Vagina (tissue), 2 donors: Measurements from ENCODE around the gene SLC16A8. TPM values are rescaled to one million over a fixed set of nuclear protein-coding genes. Genes with fewer than 3 reads are reported as not detected.

ENCODE experiments used
- DNase-seq, 2 donors: peaks; one replicate each; pipeline ENCODE4 v3.0.0-alpha.2; 2017; ENCODE audit errors: extremely low spot score in 2 of 2
- H3K27ac ChIP-seq: fragments of 200-600 bp; sonication (generic); one replicate; pipeline ENCODE4 v1.5.1; 2019
- H3K27me3 ChIP-seq: fragments of 200-600 bp; sonication (generic); one replicate; pipeline ENCODE4 v1.5.1; 2019
- H3K36me3 ChIP-seq, 2 donors: fragments of 200-600 bp; sonication (generic); one replicate each; pipeline ENCODE4 v1.5.1; 2017 to 2019
- H3K4me1 ChIP-seq: fragments of 200-600 bp; sonication (generic); one replicate; pipeline ENCODE4 v1.5.1; 2019
- H3K4me3 ChIP-seq, 2 donors: fragments of 200-600 bp; sonication (generic); 1 replicate in 1 of 2; 2 replicates in 1 of 2; pipeline ENCODE4 v1.5.1; 2016 to 2019
- H3K9me3 ChIP-seq: fragments of 200-600 bp; sonication (generic); one replicate; pipeline ENCODE4 v1.5.1; 2019
- POLR2A ChIP-seq, 2 donors: fragments of 450-650 bp; IDR thresholded peaks; one replicate each; pipeline ENCODE4 v1.6.1; 2017; ENCODE audit warnings: antibody characterized with exemption in 2 of 2, mild to moderate bottlenecking in 2 of 2, moderate library complexity in 2 of 2
- POLR2AphosphoS5 ChIP-seq, 2 donors: sonication (generic); formaldehyde crosslinking; IDR thresholded peaks; one replicate each; pipeline ENCODE4 v1.9.0; 2017; ENCODE audit warnings: antibody characterized with exemption in 2 of 2, mild to moderate bottlenecking in 2 of 2, low read depth in 1 of 2; ENCODE audit not compliant: insufficient read depth in 1 of 2
- intact Hi-C: fragments of 100-400 bp; cut with DNase I; formaldehyde crosslinking; loops from one replicate; pipeline ENCODE4 v1.15.1; 2023
- total RNA-seq: library from RNA; depleted of rRNA; stranded (reverse); fragments of >200 nt; gene quantifications from one replicate; pipeline ENCODE4 v1.2.3, GENCODE V29; 2016
- TF ChIP-seq, protein P1 (sequence below), 3 experiments: fragments of 450-650 bp in 2 of 3; fragments of 200-600 bp in 1 of 3; sonication (generic) in 1 of 3; IDR thresholded peaks; one replicate each; pipeline ENCODE4 v1.5.1; 2017 to 2019; ENCODE audit warnings: antibody characterized with exemption in 3 of 3, mild to moderate bottlenecking in 2 of 3, moderate library complexity in 2 of 3

SLC16A8 gene
- total RNA-seq, 1 donor from 2014 or later, result 0.98 TPM

DNA sequence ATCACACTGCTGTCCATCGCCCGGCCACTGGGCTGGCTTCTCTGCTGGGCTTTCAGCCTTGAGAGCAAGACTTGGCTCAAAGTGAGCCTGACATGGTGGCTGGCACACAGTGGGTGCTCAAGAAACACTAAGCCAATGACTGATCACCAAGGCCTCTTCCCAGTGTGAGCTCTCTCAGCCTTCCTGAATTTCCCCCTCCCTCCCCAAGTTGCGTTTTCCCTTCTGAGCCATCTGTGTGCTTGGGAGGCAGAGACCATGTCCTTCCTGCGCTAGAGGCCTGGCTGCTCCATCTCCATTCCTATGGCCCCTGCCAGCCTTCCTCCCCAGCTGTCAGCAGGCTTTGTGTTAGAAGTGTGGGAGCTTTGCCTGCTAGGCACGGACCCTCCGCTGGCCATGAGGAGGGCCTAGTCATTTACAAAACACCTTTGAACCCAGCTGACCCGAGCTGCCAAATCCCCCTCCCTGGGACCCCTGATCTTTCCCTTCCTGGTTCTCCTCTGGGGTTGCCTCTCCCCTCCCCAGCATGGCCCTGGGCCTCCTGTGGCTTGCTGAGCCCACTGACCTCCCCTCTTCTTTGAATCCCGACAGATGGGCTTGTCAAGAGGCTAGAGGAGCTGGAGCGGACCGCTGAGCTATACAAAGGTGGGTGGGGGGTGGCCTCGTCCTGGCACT lies 13.6 kb downstream of the SLC16A8 start:
- intact Hi-C loops, result no loop called here
- peaks cover 0 to 50% of the 10 kb centered on the region in 2 donors for H3K36me3 ChIP-seq
- peak overlapping the region; percentile 85 for H3K27ac ChIP-seq
- no peaks in the 10 kb centered on the region for H3K9me3 ChIP-seq
- H3K27me3 ChIP-seq, result no peaks in the 10 kb centered on the region
- peaks cover 9% of the 10 kb centered on the region for H3K4me1 ChIP-seq
- H3K4me3 ChIP-seq, result no peak overlapping the region
- DNase-seq, result no peak
- TF ChIP-seq POLR2A (IDR thresholded peaks at IDR 0.05), result no peak
- TF ChIP-seq, protein P1, sequence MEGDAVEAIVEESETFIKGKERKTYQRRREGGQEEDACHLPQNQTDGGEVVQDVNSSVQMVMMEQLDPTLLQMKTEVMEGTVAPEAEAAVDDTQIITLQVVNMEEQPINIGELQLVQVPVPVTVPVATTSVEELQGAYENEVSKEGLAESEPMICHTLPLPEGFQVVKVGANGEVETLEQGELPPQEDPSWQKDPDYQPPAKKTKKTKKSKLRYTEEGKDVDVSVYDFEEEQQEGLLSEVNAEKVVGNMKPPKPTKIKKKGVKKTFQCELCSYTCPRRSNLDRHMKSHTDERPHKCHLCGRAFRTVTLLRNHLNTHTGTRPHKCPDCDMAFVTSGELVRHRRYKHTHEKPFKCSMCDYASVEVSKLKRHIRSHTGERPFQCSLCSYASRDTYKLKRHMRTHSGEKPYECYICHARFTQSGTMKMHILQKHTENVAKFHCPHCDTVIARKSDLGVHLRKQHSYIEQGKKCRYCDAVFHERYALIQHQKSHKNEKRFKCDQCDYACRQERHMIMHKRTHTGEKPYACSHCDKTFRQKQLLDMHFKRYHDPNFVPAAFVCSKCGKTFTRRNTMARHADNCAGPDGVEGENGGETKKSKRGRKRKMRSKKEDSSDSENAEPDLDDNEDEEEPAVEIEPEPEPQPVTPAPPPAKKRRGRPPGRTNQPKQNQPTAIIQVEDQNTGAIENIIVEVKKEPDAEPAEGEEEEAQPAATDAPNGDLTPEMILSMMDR (IDR thresholded peaks at IDR 0.05), result no peak
- TF ChIP-seq POLR2AphosphoS5 (IDR thresholded peaks at IDR 0.05; ENCODE audit: insufficient read depth in 1 of 2, low read depth in 1 of 2), result no peak

DNA sequence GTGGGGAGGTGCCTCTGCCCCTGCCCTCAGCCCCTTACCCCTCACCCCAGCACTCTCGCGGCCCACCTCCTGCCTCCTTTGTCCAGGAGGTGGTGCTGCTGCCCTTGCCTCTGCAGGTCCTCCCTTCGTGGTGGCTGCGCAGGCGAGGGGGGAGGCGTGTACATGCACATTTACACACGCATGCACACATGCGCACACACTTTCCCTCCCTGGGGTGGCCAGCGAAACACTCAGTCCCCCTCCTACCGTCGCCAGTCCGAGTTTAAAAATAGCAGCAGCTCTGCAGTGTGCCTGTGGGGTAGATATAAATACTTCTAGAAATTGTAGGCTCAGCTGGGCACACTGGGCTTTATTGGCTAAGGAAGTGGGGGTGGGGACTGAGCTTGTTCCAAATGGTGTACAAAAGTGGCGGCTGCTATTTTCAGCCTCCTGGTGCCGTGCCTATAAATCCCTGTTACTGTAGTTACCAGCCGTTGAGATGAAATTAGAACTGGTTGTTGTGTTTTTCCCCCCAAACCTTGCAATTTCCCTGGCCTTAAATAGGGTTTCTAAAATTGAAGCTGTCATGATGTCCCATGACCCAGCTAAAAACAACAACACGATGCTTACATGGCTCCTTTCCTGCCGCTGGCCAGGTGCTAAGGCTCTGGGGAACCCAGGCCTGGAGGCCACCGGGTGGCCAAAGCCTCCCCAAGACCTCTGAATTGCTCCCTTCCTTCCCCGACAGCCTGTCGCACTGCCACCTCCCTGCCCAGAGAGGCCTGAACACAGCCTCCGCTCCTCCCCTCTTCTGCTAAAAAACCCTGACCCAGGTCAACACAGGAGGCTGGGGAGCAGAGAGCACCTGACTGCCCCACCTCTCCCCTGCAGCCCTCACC lies 14.4 kb downstream of the SLC16A8 start:
- Histone ChIP-seq H3K27me3 (no peaks in the 10 kb centered on the region), H3K4me3 (no peak overlapping the region), H3K9me3 (no peaks in the 10 kb centered on the region), H3K36me3 (peaks cover 0 to 50% of the 10 kb centered on the region in 2 donors), H3K4me1 (peaks cover 9% of the 10 kb centered on the region), H3K27ac (peak overlapping the region; percentile 85)
- DNase-seq, result no peak
- intact Hi-C loops, result loop anchor here (10.0 kb wide), 1 partner anchor 115 kb away; the partner anchor contains the start of gene PLA2G6
- TF ChIP-seq, protein P1 (IDR thresholded peaks at IDR 0.05), result peak in 1 of 3 experiments; percentile 12
- TF ChIP-seq POLR2A (IDR thresholded peaks at IDR 0.05), result no peak
- peak; percentile 56 to 67 for TF ChIP-seq POLR2AphosphoS5 (IDR thresholded peaks at IDR 0.05; ENCODE audit: insufficient read depth in 1 of 2, low read depth in 1 of 2)

GRCh38 chr22:38068641-38069371 lies 15.2 kb downstream of the SLC16A8 start:
- Histone ChIP-seq H3K4me3 (no peak overlapping the region), H3K4me1 (peaks cover 9% of the 10 kb centered on the region), H3K9me3 (no peaks in the 10 kb centered on the region), H3K27me3 (no peaks in the 10 kb centered on the region), H3K27ac (peak overlapping the region; percentile 85), H3K36me3 (peaks cover 0 to 44% of the 10 kb centered on the region in 2 donors)
- DNase-seq, result no peak
- TF ChIP-seq, protein P1 (IDR thresholded peaks at IDR 0.05), result peak in 1 of 3 experiments; percentile 25
- TF ChIP-seq POLR2A (IDR thresholded peaks at IDR 0.05) (no peak), POLR2AphosphoS5 (IDR thresholded peaks at IDR 0.05; ENCODE audit: insufficient read depth in 1 of 2, low read depth in 1 of 2) (no peak)
- intact Hi-C loops, result loop anchor here (10.0 kb wide), 1 partner anchor 116 kb away; the partner anchor contains the start of gene PLA2G6

DNA sequence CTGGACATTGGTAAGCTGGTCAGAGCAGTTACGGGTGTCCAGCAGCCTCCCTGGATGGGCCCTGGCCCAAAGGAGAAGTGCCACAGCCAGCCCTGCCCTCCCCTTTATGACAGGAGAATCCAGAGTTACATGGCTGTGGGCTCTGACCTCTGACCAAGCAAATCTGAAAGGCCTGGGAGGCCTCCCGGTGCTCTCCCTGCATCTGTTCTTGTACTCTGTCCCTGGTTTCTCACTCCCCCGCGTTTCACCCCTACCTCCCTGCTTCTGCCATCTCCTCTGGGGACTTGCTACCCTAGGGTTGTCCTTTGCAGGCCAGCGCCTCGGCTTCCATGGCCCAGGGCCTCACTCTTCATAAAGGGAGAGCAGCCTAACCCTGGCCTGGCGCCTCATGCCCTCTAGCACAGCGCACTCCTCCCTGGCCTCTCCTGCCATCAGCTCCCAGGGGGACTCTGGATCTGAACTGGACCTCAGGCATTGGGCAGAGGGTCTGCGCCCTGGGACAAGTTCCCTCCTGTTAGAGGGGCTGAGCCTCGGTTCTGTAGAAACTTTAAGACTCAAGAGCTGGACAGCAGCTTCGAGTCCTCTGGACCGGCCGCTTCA lies 16.1 kb downstream of the SLC16A8 start:
- Histone ChIP-seq H3K4me1 (peaks cover 9% of the 10 kb centered on the region), H3K27ac (peak overlapping the region; percentile 85)
- intact Hi-C loops, result loop anchor here (10.0 kb wide), 1 partner anchor 117 kb away; the partner anchor contains the start of gene PLA2G6

More for the DNA sequence above, 16.1 kb downstream of the SLC16A8 start:
- peaks cover 0 to 36% of the 10 kb centered on the region in 2 donors for H3K36me3 ChIP-seq
- H3K9me3 ChIP-seq, result no peaks in the 10 kb centered on the region
- no peak for DNase-seq
- H3K27me3 ChIP-seq, result no peaks in the 10 kb centered on the region
- no peak for TF ChIP-seq POLR2A (IDR thresholded peaks at IDR 0.05)
- no peak for TF ChIP-seq POLR2AphosphoS5 (IDR thresholded peaks at IDR 0.05; ENCODE audit: insufficient read depth in 1 of 2, low read depth in 1 of 2)
- TF ChIP-seq, protein P1 (IDR thresholded peaks at IDR 0.05), result no peak
- H3K4me3 ChIP-seq, result no peak overlapping the region
